ENCODE measurements around the gene TLCD2.
"Not testable (repeated sequence)": the region's sequence is repeated elsewhere in the genome, so short reads cannot be mapped to it uniquely, and the experiment has no call there.

TLCD2 gene

GRCh38 chr17:1725642-1726511 is 15.7 kb upstream of the TLCD2 start:
- no peaks in the 10 kb centered on the region for H4K20me1 ChIP-seq (ENCODE audit: insufficient read depth, low read length)
- H3K4me1 ChIP-seq (ENCODE audit: low read length) = peaks cover 17% of the 10 kb centered on the region
- no peaks in the 10 kb centered on the region for H3K9me2 ChIP-seq (replicated peaks; ENCODE audit: insufficient read depth, low read length)
- peak overlapping the region; percentile 73; the same call in 1 of the 2 replicates for H3K4me3 ChIP-seq (ENCODE audit: low read length)
- no peaks in the 10 kb centered on the region for H3K36me3 ChIP-seq (replicated peaks; ENCODE audit: insufficient read depth, low read length)
- TF ChIP-seq EZH2phosphoT487 (IDR thresholded peaks at IDR 0.05; ENCODE audit: low read length) = no peak
- H3K9me3 ChIP-seq (replicated peaks; ENCODE audit: insufficient read depth, low read length) = no peaks in the 10 kb centered on the region
- peaks cover 20% of the 10 kb centered on the region for H3K79me2 ChIP-seq (ENCODE audit: low read length)
- H3K27ac ChIP-seq (ENCODE audit: low read length) = no peak overlapping the region
- no peak overlapping the region for H2AFZ ChIP-seq (ENCODE audit: low read length)
- H3K27me3 ChIP-seq (replicated peaks; ENCODE audit: insufficient read depth, low read length) = no peaks in the 10 kb centered on the region
- peaks cover 5% of the 10 kb centered on the region; the same call in 1 of the 2 replicates for H3F3A ChIP-seq (ENCODE audit: insufficient read depth, low read length)
- no peak overlapping the region for H3K9ac ChIP-seq (ENCODE audit: low read length)
- peak overlapping the region; percentile 95; the same call in 1 of the 2 replicates for H3K4me2 ChIP-seq (ENCODE audit: low read depth, low read length)
- DNase-seq = no peak

GRCh38 chr17:1724869-1725641 is 14.9 kb upstream of the TLCD2 start:
- H4K20me1 ChIP-seq (ENCODE audit: insufficient read depth, low read length) = no peaks in the 10 kb centered on the region
- no peaks in the 10 kb centered on the region for H3K9me3 ChIP-seq (replicated peaks; ENCODE audit: insufficient read depth, low read length)
- H3K79me2 ChIP-seq (ENCODE audit: low read length) = peaks cover 20% of the 10 kb centered on the region
- peaks cover 17% of the 10 kb centered on the region for H3K4me1 ChIP-seq (ENCODE audit: low read length)
- peak; percentile 11 for DNase-seq
- H3K4me3 ChIP-seq (ENCODE audit: low read length) = peak overlapping the region; percentile 73
- H3K36me3 ChIP-seq (replicated peaks; ENCODE audit: insufficient read depth, low read length) = no peaks in the 10 kb centered on the region
- no peaks in the 10 kb centered on the region for H3K27me3 ChIP-seq (replicated peaks; ENCODE audit: insufficient read depth, low read length)
- peak overlapping the region; percentile 95 for H3K4me2 ChIP-seq (ENCODE audit: low read depth, low read length)
- H3K9ac ChIP-seq (ENCODE audit: low read length) = peak overlapping the region; percentile 59
- H3K27ac ChIP-seq (ENCODE audit: low read length) = no peak overlapping the region
- no peaks in the 10 kb centered on the region for H3K9me2 ChIP-seq (replicated peaks; ENCODE audit: insufficient read depth, low read length)
- TF ChIP-seq CTCF (IDR thresholded peaks at IDR 0.05; ENCODE audit: low read length) (no peak), EZH2 (optimal IDR thresholded peaks at IDR 0.05; ENCODE audit: low read depth, low read length) (no peak), EZH2phosphoT487 (IDR thresholded peaks at IDR 0.05; ENCODE audit: low read length) (no peak)
- peaks cover 5% of the 10 kb centered on the region; the same call in 1 of the 2 replicates for H3F3A ChIP-seq (ENCODE audit: insufficient read depth, low read length)
- peak overlapping the region; percentile 55 for H2AFZ ChIP-seq (ENCODE audit: low read length)

GRCh38 chr17:1724351-1724868 is 14.2 kb upstream of the TLCD2 start, which contains the start of gene WDR81:
Gene WDR81 (plus strand): TSS chr17:1724704. CDS start chr17:1724960, 256 bp downstream.
- peaks cover 20% of the 10 kb centered on the region for H3K79me2 ChIP-seq (ENCODE audit: low read length)
- H3K36me3 ChIP-seq (replicated peaks; ENCODE audit: insufficient read depth, low read length) = no peaks in the 10 kb centered on the region
- H3K9ac ChIP-seq (ENCODE audit: low read length) = peak within 1 kb of the TSS; percentile 59
- TF ChIP-seq EZH2phosphoT487 (IDR thresholded peaks at IDR 0.05; ENCODE audit: low read length) (no peak), CTCF (IDR thresholded peaks at IDR 0.05; ENCODE audit: low read length) (no peak), EZH2 (optimal IDR thresholded peaks at IDR 0.05; ENCODE audit: low read depth, low read length) (no peak)
- no peaks in the 10 kb centered on the region for H4K20me1 ChIP-seq (ENCODE audit: insufficient read depth, low read length)
- peak; percentile 89 for DNase-seq
- H3K9me3 ChIP-seq (replicated peaks; ENCODE audit: insufficient read depth, low read length) = no peaks in the 10 kb centered on the region
- H2AFZ ChIP-seq (ENCODE audit: low read length) = peak within 1 kb of the TSS; percentile 79
- H3K4me3 ChIP-seq (ENCODE audit: low read length) = peak within 1 kb of the TSS; percentile 73
- H3K27ac ChIP-seq (ENCODE audit: low read length) = peak within 1 kb of the TSS; percentile 14; the same call in 1 of the 2 replicates
- H3F3A ChIP-seq (ENCODE audit: insufficient read depth, low read length) = peaks cover 5% of the 10 kb centered on the region; the same call in 1 of the 2 replicates
- H3K9me2 ChIP-seq (replicated peaks; ENCODE audit: insufficient read depth, low read length) = no peaks in the 10 kb centered on the region
- no peaks in the 10 kb centered on the region for H3K27me3 ChIP-seq (replicated peaks; ENCODE audit: insufficient read depth, low read length)
- H3K4me2 ChIP-seq (ENCODE audit: low read depth, low read length) = peak within 1 kb of the TSS; percentile 95
- peaks cover 17% of the 10 kb centered on the region for H3K4me1 ChIP-seq (ENCODE audit: low read length)

DNA sequence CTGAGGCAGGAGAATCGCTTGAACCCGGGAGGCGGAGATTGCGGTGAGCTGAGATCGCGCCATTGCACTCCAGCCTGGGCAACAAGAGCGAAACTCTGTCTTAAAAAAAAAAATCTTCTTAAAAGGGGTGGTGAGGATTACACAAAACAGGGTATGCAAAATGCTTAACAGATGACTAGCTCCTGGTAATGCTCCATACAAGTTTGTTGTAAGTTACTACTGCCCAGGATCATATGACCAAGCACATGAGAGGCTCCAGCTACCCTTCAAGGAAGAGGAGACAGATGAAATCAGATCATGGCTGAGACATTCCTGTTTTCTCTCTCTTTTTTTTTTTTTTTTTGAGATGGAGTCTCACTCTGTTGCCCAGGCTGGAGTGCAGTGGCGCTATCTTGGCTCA is 11.8 kb upstream of the TLCD2 start:
- not testable (repeated sequence) for H2AFZ ChIP-seq (ENCODE audit: low read length); H4K20me1 ChIP-seq (ENCODE audit: insufficient read depth, low read length); H3F3A ChIP-seq (ENCODE audit: insufficient read depth, low read length); H3K9me3 ChIP-seq (replicated peaks; ENCODE audit: insufficient read depth, low read length); DNase-seq; H3K27ac ChIP-seq (ENCODE audit: low read length); H3K4me3 ChIP-seq (ENCODE audit: low read length); H3K9ac ChIP-seq (ENCODE audit: low read length); H3K9me2 ChIP-seq (replicated peaks; ENCODE audit: insufficient read depth, low read length); H3K4me2 ChIP-seq (ENCODE audit: low read depth, low read length); H3K36me3 ChIP-seq (replicated peaks; ENCODE audit: insufficient read depth, low read length); H3K27me3 ChIP-seq (replicated peaks; ENCODE audit: insufficient read depth, low read length)
- Histone ChIP-seq H3K79me2 (ENCODE audit: low read length) (peaks cover 24% of the 10 kb centered on the region), H3K4me1 (ENCODE audit: low read length) (peaks cover 17% of the 10 kb centered on the region)

All from MM.1S (cell line).